ENCODE measurements around the gene TBCEL.
"Not testable (repeated sequence)": the region's sequence is repeated elsewhere in the genome, so short reads cannot be mapped to it uniquely, and the experiment has no call there.

The TBCEL gene

DNA sequence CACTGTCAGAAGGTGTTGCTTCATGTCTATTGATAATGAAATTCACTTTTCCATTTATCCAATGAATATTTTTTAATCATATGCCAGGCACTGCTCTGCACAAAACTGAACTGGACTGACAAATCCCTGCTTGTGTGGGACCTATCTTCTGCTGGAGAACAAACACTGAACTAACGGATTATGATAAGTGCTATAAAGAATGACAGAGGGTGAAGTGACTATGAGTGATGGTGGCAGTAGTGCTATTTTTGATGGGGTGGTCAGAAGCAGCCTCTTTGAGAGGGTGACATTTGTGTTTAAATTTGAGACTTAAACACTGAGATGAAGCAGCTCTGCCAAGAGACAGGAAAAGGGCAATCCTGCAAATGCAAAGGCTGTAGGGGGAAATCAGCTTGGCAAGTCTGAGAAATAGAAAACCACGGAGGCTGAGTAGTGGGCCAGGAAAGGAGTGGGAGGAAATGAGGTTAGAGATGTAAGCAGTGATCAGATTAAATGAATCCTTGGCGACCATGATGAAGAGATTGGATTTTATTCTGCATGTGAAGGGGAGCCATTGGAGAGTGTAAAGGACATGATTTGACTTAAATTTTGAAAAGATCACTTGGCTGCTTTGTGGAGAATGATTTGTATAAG, 6.0 kb downstream of the TBCEL start:
- no peak for DNase-seq

DNA sequence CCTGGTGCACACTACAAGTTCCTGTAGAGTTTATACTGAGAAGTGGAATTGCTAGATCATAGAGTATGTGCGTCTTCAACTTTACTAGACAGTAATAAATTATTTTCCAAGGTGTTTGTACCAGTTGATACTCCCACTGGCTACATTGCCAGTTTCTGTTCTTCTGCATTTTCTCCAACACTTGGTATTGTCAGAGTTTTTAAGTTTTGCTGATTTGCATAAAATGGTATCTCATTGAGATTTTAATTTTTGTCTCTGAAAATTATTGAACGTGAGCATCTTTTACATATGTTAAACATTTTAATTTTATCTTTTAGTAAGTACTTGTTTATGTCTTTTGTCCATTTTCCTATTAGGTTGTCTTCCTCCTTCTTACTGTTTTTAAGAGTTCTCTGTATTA, 7.3 kb downstream of the TBCEL start:
- no peak for DNase-seq

DNA sequence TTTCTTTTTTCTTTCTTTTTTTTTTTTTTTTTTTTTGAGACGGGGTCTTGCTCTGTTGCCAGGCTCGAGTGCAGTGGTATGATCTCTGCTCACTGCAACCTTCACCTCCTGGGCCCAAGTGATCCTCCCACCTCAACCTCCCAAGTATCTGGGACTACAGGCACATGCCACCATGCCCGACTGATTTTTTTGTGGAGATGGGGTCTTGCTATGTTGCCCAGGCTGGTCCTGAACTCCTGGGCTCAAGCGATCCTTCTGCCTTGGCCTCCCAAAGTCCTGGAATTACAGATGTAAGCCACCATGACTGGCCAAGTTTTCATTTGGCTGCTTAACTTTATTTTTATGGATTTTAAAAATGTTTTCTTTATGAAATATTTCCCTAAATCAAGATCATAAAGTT, 7.7 kb downstream of the TBCEL start:
- DNase-seq, result not testable (repeated sequence)

DNA sequence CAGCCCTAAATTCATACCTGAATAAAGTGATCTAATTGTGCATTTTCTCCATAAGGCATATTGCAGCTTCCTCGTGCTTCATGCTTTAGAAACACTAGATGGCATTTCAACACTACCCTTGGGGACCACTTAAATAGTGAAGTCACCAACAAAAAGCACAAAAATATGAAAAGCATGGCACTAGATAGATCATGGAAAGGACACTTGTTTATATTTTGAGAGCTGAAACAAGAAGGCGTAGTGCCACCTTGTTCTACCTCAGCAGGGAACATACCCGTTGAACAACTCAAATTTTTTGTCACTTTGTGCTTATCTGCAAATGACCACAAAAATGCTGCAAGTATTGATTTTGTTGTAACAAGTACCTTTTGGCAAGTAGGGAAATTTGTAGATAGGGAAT, 8.6 kb downstream of the TBCEL start:
- peak; percentile 30 for DNase-seq

DNA sequence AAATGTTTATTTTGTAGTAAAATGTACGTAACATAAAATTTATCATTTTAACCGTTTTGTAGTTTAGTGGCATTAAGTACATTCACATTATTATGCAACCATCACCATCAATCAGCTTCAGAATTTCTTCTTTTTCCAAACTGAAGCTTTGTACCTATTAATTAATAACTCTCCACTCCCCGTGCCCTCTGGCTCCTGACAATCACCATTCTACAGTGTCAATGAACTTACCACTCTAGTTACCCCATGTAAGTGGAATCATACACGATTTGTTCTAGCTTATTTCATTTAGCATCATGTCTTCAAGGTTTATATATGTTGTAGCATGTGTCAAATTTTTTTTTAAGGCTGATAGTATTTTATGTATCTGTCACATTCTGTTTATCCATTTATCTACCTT, 9.7 kb downstream of the TBCEL start:
- DNase-seq, result no peak

DNA sequence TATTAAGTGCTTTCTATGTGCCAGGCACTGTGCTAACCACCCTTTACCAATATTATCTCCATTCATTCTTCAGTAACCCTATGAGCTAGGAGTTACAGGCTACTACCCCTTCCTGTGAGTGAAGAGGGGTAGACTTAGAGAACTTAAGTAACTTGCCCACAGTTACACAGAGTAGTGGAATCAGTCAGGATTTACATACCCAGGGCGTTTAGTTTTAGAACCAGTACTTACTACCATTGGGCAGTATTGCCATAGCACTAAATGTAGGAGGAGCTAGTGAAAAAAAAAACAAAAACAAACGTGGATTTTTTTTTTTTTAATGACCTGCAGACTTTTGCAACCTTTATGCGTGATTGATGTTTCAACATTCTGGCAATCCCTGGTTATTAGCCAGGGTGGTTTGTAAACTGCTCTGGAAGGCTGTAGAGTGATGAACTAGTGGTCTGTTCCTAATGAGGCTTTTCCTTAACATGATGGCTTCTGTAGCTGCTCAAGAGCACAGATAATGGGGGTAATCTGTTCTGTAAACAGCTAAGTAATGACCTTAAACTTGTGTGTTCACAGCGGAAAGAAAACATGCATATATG, 11.4 kb downstream of the TBCEL start:
- peak; percentile 33 for DNase-seq

DNA sequence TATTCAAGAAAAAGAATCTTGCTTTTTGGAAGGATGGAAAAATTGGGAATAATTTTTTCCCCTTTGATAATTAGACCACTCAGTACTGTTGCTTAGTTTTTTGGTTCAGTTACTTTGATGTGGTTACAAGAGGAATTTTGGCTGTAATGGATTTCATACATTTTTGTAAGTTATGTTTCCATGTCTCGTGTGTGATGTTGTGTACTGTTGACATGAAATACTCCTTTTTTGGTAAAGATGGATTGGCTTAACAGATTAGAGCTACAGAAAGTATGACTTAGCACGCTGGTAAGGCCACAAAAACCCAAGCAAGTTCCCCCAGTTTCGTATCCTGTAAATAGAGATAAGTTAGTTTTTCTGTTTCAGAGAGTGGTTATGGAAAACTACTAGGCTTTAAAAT, 11.9 kb downstream of the TBCEL start:
- no peak for DNase-seq

DNA sequence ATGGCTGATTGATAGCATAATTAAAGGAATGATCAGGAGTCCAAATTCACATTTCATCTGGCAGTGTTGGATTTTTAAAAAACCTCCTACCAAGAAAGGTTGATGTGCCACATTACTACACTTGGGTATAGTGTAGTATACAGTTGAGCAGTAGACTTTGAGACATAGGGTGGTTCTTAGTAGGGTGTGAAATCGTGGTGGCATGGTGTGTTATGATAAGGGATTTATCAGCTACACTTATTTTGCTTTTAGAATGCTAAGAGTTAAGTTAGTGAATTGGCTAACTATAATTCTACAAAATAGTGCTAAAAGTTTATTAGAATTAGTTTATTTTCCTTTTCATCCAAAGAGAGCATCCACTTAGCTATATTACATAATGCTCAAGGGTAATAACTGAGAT, 13.1 kb downstream of the TBCEL start:
- DNase-seq, result no peak

DNA sequence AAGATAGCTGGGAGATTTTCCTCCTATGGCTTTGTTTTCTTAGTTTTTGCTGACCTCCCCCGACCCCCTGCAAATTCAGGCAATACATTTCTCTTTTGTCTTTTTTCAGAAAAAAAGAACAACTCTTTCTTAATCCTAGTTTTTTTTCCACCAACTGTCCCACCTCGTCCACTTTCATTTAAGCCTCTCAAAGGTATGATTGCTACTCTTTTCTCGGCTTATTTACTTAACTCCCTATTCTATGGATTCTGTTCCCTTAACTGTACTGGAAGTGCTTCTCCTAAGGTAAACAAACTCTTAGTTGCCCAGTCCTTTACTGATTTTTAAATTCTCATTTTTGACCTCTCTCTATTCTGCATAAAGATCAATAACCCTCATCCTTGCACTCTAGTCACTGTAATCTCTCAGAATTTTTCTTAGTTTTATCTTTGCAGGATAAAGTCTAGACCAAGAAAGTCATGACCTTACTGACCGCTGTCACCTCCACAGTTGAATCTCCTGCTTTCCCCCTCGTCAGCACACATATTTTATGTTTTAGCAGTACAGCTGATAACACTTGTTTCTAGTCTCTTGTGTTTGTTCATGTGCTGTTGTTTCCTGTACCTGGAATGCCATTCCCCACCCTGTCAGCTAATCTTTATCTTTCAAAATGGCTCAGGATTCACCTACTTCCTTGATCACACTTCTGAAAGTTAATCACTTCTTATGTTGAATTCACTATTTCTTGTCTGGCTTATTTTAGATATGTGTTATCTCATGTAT, 14.9 kb downstream of the TBCEL start:
- no peak for DNase-seq

DNA sequence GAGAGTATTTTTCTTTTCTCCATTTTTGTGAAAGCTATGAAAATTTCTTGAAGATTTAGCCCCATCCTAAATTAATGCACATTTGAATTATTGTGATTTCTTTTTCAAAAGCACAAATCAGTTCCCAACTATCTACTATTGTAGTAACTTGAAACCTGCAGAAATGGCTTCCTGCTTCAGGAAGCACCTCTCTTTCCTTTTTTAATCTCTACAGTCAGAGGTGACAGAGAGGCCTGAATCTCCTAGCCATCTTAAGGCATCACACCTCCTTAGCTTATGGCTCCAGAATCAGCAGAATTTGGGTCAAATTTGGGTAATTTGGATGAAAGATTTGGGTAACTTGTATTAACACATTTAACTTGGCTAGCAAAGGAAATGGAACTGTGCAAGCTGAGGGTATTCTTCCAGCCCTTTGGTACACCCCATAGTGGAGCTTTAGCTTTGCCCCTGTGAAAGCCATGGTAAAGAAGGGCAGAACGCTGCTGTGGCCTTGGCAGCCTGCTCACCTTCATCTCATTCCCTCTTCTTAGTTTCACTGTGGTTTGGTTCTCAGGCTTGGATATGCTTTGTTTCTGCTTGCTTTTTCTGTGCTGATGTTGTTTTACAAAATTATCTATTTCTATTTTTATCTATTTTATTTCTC, 16.2 kb downstream of the TBCEL start:
- no peak for DNase-seq

DNA sequence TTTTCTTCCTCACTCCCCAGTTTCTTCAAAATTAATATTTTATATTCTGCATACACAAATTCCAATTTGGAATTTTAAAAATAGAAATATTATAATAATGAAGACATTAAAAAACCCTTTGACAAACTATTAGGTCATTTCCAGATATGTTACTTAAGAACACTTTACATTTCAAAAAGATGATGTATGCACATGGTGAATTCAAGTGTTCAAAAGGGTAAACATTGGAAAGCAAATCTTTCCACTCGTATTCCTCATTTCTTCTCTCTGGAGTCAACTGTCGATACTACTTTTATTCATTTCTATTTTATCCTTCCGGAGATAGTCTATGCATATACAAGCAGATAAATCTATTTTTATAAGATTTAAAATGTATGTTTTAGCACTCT, 16.7 kb downstream of the TBCEL start:
- no peak for DNase-seq

DNA sequence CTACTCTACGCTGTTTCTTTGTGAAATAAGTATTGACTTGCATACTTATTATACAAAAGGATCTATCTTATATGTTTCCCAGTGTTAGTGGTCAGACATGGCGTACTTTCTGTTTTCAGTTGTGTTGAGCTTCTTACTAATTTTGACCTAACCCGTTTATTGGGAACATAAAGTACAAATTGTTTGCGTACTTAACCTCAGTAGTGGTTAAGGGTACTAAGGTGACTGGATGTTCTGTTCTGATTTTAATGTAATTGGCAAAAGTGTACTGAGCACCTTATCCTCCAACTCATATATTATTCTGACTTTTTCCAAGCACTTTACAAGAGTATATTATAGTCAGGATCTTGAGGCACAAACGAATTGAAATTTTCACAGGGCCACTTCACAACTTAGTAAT, 17.2 kb downstream of the TBCEL start:
- no peak for DNase-seq

DNA sequence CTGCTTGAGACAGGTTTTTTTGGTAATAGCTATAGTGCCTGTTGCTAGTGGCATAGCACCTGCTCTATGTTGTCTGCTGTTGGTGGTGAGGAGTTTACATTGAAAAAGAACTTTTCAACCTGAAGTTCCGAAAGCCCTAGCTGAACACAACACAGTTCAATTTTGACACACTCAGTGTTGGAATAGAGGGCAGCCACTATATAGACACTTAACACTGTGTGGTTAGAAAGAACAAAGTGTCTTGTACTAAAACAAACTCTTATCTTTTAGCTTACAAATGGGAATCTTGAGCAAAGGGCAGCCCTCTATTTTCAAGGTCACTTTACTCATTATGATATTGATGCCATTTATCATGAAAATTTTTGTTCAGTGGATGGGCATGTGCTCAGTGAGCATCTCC, 18.4 kb downstream of the TBCEL start:
- DNase-seq, result no peak

DNA sequence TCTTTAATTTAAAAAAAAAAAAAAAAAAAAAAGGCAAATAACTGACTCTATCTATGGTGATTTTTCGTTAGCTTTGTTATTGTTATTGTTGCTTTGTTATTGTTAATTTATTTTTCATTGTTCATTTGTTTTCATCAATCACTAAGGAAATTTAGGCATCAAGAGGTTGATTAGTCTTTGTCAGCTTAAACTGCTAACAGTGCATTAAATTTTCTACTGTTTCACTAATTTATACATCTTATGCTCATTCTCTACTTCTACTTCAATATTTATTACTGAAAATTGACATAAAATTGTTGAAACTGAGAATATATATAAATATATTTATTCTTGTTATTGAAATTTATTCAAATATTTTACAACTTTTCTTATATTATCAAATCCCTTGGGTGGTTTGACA, 24.0 kb downstream of the TBCEL start:
- DNase-seq, result no peak

DNA sequence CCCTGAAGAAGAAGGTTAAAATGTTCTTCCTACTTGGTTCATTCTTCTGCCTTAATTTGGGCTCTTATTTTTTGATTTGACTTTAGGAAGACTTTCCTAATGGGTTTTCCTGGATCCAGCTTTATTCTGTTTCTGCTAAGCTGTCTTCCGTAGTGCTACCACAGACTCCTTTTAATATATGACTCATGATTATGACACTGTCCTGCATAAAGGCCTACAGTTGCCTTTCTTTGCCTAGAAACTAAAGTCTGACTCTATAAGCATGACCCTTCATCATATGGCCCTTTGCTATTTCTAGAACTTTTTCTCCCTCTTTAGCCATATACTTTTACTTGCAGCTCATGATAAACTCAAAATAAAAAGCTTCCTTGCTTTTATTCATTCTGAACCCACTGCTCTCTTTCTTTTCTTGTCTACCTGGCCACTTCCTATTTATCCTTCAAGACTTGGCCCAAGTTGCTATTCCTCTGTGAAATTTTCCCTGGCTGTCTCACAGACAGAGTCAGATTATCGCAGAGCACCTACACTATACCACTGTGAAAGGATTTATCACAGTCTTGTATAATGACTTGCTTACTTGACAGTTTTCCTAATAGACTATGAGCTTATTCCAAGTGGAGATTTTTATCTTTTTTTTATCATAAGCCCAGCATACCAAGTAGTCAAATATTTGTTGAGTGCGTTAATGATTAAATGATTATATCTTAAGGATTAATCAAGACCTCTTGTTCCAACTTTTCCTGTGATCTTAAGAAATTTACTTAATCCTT, 24.7 kb downstream of the TBCEL start:
- no peak for DNase-seq

DNA sequence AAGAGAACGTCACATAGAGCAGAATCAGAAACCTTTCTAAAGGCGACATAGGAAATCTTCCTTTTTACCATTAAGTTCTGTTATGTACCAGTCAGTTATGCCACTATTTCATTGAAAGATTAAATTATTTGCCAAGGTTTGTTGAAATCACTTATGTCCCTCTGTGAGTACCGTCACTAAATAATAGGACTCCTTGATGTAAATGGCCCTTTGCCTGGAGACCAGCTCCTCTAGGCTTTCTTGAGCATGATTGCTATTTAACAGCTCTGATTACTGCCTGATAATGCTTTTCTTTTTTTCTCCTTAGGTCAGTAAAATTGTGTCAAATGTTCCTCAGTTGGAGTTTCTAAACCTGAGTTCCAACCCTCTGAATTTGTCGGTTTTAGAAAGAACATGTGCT, 29.3 kb downstream of the TBCEL start:
- no peak for DNase-seq

DNA sequence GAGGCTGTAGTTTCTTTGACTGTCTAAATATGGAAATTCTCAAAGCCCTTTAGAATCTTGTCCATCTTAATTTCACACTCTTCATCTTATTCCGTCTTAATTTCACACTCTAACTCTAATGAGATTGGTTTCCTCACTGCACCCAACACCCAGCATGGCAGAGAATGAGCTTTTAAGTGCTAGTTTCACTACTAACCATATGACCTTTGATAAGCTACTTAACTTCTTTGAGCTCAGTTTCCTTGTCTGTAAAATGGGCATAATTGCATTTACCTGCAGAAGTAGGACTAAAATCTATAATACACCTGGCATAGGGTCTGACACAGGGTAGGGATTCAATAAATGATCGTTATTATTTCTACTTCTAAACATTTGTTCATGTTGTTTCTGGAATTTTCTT, 30.4 kb downstream of the TBCEL start:
- DNase-seq, result no peak

DNA sequence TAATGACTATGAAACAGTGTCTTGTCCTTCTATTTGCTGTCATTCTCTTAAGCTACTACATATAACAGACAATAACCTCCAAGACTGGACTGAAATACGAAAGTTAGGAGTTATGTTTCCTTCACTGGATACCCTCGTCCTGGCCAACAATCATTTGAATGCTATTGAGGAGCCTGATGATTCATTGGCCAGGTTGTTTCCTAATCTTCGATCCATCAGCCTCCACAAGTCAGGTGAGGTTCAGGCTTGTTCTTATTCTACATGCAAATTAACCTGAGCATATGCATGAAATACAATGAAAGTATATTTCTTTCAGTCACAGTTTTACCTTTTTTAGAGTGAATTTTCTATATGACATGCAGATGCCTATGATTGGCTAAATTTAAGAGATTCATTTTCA, 31.2 kb downstream of the TBCEL start:
- DNase-seq, result no peak

DNA sequence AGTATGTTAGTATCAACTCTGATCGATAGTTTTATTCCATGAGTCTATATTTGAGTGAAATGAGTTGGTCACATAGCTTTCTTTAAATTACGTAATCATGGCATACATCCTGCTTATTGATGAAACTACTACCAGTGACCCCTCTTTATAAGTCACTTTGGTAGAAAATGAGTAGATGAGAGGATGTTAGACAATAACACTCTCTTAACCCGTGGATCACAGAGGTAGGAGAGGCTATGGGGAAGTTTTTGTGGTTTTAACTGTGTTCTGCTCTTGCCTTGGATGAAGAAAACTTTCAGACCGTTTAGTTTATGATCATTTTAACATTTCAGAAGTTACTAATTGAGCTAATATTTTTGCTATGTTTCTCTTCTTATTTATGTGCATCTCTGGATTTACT, 34.0 kb downstream of the TBCEL start:
- DNase-seq, result no peak

DNA sequence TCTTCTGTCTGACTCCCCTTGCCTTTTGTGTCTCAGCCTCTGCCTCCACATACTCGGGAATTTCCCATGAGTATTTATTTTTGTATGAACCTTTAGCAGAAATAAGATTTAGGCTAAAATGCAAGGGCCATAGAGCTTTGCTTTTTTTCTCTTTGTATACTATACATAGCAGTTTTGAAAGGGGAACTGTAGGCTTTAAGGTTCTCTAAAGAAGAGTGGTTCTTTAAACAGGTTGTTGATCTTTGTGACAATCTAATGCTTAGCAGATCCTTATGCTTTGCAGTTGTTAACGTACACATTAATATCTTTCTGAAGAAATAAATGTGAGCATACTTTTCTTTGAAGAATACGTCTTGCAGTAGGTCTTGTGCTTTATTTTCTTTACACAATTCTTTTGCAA, 35.0 kb downstream of the TBCEL start:
- no peak for DNase-seq

DNA sequence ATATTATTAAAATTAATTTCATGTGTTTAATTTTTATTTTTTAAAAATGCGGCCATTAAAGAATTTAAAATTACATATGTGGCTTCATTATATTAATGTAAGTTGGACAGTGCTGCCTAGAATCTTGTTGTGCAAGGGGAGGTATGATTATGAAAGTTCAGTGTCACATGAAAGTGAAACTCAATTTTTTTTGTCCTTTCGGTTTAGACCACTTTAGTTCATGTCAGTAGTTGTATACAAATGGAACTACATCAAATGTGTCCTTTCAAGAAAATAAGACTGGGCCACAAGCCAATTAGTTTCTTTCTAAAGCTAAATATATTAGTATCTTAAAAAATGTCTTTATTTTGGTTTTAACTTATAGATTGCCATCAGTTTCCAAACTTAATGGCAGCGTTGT, 35.7 kb downstream of the TBCEL start:
- no peak for DNase-seq

DNA sequence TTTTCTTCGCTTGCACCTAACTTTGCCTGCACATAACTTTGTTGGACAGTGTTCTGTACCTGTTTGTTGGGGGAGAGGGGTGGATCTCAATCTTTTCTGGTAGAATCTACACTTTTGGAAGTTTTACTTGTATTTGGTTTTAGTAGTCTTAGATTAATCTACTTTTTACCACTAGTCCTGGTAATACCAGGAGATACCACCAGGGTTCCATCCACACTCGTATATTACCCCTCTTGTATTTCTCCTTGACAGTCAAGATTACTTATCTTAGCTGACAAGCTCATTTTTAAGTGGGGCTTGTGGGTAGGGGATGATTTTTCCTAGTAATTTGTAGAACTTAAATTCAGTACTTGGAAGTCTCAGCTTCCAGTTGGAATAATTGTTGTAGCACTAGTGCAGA, 39.8 kb downstream of the TBCEL start:
- no peak for DNase-seq

DNA sequence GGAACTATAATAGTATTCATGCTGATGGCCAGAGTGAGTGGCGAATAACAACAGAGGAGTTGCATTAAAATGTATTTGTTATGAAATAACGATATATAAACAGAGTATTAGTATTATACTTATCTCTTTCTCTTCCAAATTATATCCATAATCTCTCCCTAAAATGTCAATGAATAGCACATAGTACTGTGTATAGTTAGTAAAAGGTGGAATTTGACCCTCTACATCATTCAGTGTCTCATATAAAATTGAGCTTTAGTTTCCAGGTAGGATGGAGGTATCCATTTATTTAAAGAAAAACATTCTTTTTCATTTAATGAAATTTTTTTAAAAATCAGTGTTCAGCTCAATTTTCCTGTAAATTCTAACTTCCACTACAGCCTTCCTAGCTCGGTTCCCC, 42.7 kb downstream of the TBCEL start:
- DNase-seq, result no peak

Data from DMS79 treated with DMSO at 0.1 percent for 48 hours (cell line).